NCI-H2227 treated with DMSO at 0.1 percent for 48 hours (cell line): Measurements from ENCODE around the gene RPH3AL.
"Not testable (repeated sequence)": the region's sequence is repeated elsewhere in the genome, so short reads cannot be mapped to it uniquely, and the experiment has no call there.

Source experiments
- DNase-seq: peaks from one replicate; lab custom pipeline; 2025; lab: John Stamatoyannopoulos, UW

RPH3AL gene

DNA sequence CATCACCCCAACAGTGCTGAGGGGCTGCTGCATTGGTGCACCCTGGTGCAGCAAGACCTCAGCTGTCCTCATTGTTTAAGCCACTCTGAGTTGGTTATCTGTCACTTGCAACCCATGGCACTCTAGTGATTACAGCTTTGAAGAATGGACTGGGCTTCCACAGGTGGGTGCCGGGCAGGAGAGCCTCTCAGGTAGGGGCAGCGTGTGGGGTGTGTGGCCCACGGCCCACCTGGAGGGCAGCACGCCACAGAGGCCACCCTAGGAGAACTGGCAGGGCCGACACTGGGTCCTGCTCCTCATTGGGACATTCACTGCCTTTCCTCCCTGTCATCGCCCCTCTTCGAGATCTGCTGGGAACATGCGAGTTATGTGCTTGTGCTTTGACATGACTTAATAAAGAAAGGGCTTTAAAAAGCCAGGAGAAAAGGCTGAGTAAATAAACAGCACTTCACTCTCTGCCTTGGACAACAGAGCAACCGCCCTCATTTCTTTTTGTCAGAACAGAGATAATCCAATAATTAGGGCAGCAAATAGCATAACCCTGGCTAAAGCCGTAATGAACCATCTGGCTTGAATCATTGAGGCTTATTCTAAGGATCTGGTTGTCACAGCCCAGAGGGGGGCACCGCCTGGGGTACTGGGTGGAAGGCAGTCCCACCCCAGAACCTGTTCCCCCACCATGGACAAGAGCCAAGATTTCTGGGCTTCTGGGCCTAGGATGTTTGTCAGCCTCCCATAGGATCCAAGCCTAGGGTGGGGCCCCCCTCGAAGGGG, 174.1 kb downstream of the RPH3AL start:
- DNase-seq: no peak

DNA sequence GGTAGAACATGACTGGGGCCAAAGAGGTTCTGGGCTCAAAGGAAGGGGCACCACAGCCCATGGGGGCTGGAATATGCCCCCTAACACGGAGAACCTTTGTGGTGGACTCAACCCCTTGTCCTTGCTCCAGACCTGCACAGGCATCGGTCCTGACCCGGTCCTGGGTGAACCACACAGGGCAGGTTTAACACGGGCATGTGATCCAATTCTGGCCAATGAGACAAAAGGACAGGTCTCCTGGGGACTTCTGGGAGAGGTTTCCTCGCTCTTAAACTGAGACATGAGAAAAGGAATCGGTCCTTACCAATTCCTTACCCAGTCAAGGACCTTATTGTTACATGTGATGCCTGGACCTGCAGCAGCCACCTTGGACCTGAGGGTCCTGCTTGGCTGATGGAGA, 174.8 kb downstream of the RPH3AL start:
- no peak for DNase-seq

DNA sequence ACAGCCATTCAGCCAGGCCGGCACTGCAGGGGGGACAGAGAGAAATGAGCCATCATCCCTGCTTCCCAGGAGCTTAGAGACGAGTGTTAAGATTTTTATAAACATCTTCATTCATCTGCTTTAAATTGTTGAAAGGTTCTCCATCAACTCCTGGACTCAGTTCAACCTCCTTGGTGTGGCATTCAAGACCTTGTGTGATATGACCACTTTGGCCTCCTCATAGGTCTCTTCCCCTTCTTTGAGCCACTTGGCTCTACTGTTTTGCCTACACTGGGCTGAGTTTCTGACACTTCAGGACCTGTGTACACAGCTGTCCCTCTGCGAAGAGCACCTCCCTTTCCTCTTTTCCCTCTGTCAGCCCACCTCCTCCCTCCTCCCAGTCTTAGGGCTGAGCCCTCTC, 175.5 kb downstream of the RPH3AL start:
- no peak for DNase-seq

DNA sequence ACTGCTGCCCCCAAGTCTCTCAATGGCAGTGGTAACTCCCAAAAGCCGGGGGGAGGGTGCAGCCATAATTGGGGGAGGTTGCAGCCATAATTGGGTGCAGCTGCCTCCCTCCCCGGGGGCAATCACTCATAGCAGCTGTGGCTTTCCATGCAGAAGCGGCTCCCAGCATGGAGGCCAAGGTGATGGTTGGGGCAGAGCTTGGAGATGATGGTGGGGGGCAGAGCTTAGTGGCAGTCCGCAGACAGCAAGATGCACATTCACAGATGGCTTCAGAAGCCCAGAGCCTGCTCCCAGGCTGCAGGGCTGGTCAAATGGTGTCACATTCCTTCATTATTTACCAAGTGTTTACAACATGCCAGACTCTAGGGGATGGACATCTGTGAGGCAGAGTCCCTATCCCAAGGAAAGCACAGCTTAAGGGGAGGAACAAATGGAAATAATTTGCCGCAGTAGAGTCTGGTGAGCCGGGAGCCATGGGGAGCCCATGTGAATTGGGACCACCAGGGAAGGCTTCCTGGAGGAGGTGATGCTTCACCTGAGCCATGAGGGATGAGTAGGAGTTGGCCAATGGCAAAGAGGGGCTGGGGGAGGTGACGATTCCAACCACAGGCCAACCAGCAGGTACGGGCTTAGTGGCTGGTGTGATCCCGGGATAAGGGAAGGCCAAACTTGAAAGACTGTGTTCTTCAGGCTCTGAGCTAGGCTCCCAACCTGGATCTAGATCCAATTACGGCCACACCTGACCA, 179.3 kb downstream of the RPH3AL start:
- DNase-seq: no peak

DNA sequence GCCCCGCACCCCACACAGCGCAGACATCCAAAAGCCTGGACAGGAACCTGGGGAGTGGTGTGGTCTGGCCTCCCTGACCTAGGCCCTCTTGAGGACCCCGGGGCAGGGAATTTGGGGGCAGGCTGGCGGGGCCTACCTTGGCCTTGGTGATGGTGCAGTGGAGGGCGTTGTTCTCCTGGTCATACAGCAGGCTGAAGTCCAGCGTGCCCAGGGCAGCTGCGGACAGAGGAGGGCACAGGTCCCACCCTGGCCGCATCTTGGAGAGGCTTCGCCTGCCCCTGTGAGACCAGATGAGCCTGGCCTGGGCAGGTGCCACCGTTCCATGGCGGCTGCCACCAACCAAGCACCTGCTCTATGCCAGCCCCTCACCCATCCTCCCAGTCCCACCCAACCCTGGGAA, 180.2 kb downstream of the RPH3AL start:
- DNase-seq: no peak

DNA sequence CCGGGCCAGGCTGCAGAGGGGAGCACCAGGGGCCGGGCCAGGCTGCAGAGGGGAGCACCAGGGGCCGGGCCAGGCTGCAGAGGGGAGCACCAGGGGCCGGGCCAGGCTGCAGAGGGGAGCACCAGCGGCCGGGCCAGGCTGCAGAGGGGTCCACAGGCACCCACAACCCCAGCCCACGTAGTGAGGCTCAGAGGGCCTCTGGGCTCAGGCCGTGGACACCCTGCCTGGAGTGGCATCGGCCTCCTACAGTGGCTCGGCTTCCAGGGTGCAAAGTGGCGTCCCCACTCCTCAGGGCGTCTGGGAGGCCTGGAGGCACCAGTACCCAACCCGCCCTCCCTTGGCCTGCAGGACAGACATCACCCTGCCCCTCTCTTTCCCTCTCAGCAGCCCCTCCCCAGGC, 180.7 kb downstream of the RPH3AL start:
- DNase-seq: no peak

DNA sequence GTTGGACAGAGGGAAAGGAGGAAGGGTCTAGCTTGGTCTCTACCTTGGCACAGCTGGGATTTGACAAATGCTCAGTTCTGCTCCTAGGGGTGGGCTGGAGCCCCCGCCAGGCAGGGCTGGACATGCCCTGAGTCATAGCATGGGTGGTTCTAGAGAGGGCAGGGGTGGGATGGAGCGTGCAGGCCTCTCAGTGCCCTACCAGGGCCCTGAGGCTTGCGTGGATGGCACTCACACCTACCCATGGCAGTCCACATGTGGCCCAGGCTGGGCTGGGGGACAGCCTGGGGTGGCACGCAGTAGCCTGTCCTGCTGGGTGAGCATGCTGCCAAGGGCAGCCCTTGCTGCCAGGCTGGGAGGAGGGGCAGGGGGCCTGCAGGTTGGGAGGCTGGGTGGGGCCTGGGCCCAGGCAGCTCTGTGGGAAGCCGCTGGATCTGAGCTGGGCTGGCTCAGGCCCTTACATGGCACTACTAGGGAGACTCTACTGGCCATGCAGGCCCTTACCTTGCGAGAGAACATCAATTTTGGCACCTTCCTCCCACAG, 182.4 kb downstream of the RPH3AL start:
- no peak for DNase-seq

DNA sequence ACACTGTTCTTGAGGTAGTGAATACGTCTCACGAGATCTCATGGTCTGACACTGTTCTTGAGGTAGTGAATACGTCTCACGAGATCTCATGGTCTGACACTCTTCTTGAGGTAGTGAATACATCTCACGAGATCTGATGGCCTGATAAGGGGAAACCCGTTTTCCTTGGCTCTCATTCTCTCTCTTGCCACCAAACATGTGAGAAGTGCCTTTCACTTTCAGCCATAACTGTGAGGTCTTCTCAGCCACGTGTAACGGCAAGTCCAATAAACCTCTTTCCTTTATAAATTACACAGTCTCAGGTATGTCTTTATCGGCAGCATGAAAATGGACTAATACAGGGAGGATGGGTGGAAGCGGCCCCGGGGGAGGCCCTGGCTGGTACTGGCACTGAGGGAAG, 184.0 kb downstream of the RPH3AL start:
- not testable (repeated sequence) for DNase-seq

DNA sequence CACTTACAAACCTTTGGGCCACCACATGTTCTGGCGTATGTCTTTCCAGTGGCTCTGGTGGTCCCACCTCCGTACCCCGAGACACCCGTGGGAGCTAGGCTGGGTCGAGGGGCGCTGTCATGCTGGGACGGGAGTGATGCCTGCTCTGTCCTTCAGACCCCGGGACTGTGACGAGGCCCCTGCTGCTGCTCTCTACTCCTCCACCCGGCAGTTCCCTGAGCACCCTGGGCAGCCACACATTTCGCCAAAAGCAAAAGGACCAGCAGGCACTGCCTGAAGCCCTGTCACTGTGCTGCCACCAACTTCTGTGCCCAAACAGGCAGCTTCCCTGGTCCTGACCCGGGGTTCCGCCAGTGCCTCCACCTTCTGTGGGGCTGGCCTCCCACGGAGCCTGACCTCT, 186.7 kb downstream of the RPH3AL start:
- no peak for DNase-seq

DNA sequence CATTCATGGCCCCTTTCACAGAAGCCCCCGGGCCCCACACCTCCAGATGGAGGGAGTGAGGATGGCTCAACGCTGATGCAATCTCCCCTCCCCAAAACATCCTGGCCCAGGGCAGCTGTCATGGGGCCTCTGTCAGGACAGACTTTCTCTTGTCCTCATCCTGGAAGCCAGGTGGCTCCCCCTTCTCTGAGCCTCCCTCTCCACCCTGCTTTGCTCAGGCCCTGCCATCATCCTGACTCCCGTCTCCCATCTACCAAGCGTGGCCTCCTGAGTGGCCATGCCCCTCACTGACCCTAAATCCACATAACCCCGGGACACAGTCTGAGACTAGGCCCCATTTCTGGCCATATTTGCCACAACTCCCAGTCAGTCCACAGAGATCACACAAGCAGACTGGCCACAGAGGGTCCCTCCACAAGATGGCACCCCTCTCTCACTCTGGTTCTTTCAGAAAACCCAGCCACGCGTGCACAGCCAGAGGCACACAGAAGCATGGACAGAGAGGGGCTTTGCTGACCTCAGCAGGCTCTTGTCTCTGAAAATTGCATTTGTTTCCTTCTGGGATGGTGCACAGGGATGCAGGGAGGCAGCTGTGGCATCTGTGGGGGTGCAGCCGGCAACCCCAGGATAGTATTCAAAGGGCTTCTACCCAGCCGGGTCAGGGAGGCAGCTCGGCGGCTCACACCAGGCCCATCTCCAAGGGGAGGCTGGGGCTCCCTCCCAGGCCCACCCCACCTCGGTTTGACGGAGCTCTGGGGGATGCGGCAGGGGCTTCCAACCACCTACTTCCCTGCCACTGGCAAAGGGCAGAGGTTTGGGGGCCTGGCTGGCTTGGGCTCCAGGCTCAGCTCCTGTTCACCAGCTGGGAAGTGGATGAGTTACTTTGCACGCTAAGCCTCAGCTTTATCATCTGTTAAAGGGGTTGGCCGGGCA, 188.0 kb downstream of the RPH3AL start:
- no peak for DNase-seq

DNA sequence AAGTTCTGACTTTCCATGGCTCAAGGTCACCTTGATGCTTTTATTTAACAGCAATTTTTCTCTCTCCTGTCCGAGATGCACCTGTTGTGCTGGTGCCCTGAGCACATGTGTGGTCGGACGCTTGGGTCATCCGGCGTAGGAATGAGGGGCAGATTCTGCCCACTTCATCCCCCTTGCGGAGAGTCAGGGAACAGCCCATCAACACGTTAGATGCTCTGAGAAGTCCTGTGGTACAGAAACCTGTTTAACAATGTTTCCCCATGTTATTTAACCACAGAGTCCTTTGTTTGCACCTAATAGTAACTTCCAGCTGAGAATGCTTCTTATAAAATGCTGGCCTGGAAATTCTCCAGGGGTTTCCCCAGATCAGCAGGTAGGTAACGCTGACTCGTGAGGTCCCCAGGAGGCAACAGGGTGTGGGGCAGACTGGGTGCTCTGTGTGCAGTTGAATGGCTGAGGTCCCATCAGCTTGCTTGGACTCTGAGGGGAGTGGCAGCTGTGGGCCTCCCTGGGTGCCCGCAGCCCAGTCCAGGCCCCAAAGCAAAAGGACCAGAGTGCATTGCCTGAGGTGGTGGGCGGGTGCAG, 189.0 kb downstream of the RPH3AL start:
- DNase-seq: no peak

DNA sequence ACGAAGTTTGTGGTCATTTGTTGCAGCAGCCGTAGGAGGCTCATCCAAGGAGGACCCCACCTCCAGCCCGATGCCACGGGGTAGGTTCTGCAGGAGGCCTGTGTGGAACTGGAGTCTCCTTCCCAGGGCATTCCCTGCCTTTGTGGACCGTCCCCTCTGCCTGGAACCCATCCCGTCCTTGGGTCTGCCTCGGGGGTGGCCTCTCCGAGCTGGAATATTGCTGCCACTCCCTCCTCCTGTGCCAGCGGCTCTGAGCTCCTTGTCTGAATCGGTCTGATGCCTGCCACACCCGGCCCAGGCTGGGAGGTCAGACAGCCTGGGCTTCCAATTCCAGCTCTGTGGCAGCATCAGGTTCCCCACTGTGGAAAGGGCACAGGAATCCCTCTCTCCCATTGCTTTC, 189.9 kb downstream of the RPH3AL start:
- no peak for DNase-seq
